Stimulated activated CD4-positive, alpha-beta T cell treated with anti-CD3 and anti-CD28 coated beads, TNF-alpha, amount 100 ng/mL, for 48 hours (primary cell): ENCODE measurements around the gene C2CD2L.
"Not testable (repeated sequence)": the region's sequence is repeated elsewhere in the genome, so short reads cannot be mapped to it uniquely, and the experiment has no call there.

Experiments
- DNase-seq, 3 donors: peaks; one replicate each; pipeline ENCODE4 v3.0.0-alpha.2; 2020; ENCODE audit warnings: low read depth in 3 of 3

Gene C2CD2L

GRCh38 chr11:119115484-119116234, 8.5 kb downstream of the C2CD2L start:
- no peak for DNase-seq

GRCh38 chr11:119116235-119116594, 9.1 kb downstream of the C2CD2L start:
- DNase-seq = no peak

GRCh38 chr11:119116601-119117000, 9.5 kb downstream of the C2CD2L start:
- DNase-seq = no peak

- DNase-seq = no peak
These were observed 10.0 kb downstream of the C2CD2L start for GRCh38 chr11:119117004-119117706.

- no peak for DNase-seq
These were observed 11.1 kb downstream of the C2CD2L start for GRCh38 chr11:119118227-119118626.

GRCh38 chr11:119118946-119119345, 11.8 kb downstream of the C2CD2L start:
- no peak for DNase-seq

GRCh38 chr11:119120639-119121007, 13.5 kb downstream of the C2CD2L start:
- DNase-seq = no peak

- peak; percentile 99 to 100 (median 100) for DNase-seq
These were observed 14.1 kb downstream of the C2CD2L start, which contains the start of gene HINFP for GRCh38 chr11:119121008-119121810. TSS of gene HINFP (plus strand) at chr11:119121580. CDS start at chr11:119126945, 5,365 bp downstream.

- DNase-seq = no peak
These were observed 14.6 kb downstream of the C2CD2L start for GRCh38 chr11:119121811-119122124.

- DNase-seq = no peak
These were observed 18.7 kb downstream of the C2CD2L start for GRCh38 chr11:119125821-119126220.

GRCh38 chr11:119126675-119127268, 19.6 kb downstream of the C2CD2L start:
- DNase-seq = no peak

GRCh38 chr11:119130662-119131061, 23.5 kb downstream of the C2CD2L start:
- DNase-seq = no peak

- no peak for DNase-seq
These were observed 27.3 kb downstream of the C2CD2L start for GRCh38 chr11:119134389-119134978.

- not testable (repeated sequence) for DNase-seq
These were observed 32.1 kb downstream of the C2CD2L start for GRCh38 chr11:119139276-119139675.

- DNase-seq = peak in 1 of 3 donors; percentile 25
These were observed 37.8 kb downstream of the C2CD2L start for GRCh38 chr11:119144825-119145486.

- DNase-seq = no peak
These were observed 38.4 kb downstream of the C2CD2L start for GRCh38 chr11:119145551-119145950.

GRCh38 chr11:119147604-119148333, 40.6 kb downstream of the C2CD2L start:
- no peak for DNase-seq

GRCh38 chr11:119148720-119149017, 41.5 kb downstream of the C2CD2L start:
- DNase-seq = no peak

GRCh38 chr11:119149018-119149785, 42.1 kb downstream of the C2CD2L start, which contains the start of gene ABCG4:
TSS of gene ABCG4 (plus strand) at chr11:119149052. CDS start at chr11:119149966, 914 bp downstream.
- DNase-seq = peak in 1 of 3 donors; percentile 28

GRCh38 chr11:119149786-119150275, 42.7 kb downstream of the C2CD2L start:
- DNase-seq = no peak
